Measurements from ENCODE around the gene GPR153.

Gene GPR153

DNA sequence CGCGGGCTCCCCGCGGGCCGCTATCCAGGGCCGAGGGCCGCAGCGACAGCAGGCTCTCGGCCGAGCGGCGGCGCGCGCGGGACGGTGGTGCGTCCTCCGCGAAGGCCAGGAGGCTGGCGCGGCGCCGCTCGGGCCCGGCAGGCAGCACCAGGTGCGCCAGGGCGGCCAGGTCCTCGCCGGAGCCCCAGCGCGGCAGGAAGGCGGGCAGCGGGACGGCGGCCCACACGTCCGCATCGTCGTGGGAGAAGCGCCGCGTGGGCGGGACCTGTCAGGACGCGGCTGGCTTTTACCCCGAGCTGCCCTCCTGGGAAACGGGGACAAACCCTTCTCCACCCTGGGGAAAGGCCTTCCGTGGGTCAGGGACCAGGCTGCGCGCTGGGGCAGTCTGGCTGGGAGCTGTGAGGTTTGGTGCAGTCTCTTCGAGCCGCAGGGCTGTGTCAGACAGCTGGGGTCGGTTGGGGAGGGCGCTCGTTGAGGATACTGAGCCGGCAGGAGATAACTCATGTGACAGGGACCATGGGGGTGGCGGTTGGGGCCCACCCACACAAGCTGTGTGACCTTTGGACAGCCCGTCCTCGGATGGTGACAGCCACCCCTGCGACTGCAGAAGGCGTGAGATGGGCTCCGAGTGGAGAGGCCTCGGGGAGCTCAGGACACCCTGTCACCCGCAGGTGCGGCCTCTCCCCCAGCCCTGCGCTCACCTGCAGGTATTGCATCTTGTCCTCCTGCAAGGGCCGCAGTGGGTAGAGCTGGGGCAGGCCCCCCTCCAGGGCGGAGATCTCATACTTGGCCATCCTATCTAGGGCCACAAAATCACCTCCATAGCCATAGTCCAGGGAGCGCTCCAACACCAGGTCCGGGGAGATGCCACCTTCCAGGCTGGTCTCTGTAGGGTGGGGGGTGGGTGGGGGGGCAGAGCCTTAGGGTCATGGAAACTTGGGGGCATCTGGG lies 10.9 kb downstream of the GPR153 start:
- DNase-seq (ENCODE audit: low read depth in 1 of 2, low spot score in 1 of 2) = no peak

DNA sequence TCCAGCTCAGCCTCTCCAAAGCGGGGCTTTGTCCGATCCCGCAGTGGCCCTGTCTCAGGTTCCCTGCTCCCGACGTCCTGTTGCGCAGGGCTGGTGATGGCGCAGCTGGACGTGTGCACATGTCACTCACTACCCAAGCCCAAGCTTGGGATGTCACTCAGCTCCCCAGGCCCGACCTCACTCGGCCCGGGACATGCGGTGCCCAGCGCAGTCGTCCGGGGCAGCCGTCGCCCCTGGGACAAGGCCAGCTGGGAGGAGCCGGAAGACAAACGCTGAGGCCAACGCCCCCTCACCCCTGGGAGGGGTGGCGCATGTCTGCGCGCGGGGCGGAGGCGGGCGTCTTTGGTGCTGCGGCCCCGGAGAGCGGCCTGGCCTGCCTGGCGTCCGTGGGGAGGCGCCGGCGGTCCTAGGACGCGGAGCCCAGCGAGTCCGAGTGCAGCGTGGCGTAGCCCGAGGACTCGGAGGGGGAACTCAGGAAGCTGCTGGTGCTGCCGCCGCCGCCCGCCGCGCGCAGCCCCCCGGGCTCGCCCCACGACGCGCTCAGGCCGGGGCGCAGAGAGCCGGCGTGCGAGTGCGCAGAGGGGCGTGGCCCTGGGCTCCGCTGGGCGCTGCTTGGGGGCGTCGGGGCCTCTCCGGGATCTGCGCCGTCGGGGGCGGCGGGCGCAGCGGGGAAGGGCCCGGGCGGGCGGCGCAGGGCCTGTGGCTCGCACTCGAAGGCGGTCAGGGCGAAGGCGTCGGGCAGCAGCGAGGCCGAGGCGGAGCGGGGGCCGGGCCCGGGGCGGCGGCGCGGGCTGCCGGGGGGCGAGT lies 11.8 kb downstream of the GPR153 start:
- DNase-seq (ENCODE audit: low read depth in 1 of 2, low spot score in 1 of 2) = no peak

DNA sequence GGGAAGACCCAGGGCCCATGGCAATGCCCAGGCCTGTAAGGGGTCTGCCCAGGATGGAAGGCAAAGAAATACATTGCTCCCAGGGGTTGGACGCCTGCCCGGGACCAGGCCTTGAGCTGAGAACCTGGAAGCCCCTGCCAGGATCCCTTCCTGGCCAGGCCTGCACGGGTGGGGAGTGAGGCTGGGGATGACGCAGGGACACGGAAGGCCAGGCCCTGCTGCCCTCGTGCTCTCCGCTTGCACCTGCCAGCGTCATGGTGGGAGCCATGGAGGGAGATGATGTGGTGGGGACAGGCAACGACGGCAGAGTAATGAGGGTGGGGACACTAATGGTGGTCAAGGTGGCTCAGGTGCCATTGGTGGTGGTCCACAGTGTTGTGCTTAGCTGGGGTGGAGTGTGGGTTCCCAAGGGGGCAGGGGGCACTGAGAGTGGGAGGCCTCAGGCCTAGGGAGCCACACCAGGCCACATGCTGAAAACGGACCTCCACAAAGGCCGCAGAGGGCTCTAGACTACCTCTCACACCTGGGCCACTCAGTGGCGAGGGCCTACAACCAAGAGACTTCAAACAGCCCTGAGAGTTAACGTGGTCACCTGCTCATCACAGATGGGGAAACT lies 12.6 kb downstream of the GPR153 start:
- no peak for DNase-seq (ENCODE audit: low read depth in 1 of 2, low spot score in 1 of 2)

DNA sequence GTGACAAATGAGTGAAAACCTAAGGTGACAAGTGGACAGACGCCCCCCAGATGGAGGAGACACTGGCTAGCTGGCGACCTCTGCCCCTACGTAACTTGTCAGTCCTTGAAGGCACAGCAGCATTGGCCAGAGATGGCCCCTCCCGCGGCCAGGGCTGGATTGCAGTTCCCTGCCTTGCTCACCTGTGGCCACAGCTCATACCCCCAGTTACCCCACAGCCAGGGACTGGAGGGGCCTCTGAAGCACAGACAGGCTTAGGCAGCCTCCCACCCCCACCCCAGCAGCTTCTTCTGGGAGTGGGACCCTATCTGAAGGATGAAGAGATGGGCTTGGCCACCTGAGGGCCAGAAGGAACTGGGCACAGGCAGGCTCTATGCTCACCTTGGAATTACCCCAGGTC lies 13.2 kb downstream of the GPR153 start:
- DNase-seq (ENCODE audit: low read depth in 1 of 2, low spot score in 1 of 2) = no peak

DNA sequence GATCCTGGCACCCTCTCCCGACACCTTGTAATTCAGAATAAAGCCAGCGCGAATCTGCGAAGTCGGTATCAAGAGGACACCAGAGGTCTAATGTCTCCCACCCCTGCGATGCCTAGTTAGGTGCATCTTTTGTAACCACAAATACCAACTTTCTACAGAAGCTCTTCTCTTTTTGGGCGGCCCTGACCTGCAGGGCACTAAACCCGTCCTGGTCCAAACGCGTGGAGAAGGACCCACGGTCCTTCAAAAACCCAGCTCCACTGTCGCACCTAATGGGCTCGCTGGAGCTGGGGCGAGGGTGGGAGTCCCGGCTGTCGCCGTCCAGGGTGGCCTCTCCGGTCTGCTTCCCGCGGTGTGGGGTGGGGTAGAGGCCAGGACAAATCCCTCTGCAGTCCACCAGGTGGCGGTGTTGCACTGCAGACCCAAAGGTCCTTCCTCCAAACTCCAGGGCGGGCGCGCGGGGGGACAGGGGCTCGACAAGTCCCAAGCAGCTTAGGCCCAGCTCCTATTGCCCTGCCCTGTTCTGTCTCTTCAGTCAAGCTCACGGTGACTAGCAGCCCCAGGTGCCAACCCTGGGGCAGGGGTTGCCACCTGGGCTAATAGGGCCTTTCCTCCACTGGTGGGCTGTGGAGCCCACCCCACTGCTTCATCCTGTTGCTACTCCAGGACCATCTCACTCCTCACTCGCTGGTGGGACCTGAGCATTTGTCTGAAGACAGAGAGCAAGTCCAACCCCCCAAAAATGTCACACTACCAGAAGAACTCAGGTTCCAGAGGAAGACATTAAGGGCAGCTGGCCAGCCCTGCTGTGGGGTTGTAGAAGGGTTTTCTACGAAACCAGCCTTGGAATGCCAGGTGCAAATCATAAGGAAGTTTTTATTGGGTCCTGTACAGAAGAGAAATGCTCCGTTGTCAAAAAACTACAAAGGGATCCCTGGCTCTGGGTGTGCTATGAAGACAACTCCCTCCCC lies 14.1 kb downstream of the GPR153 start:
- DNase-seq (ENCODE audit: low read depth in 1 of 2, low spot score in 1 of 2) = peak; percentile 65 to 67

DNA sequence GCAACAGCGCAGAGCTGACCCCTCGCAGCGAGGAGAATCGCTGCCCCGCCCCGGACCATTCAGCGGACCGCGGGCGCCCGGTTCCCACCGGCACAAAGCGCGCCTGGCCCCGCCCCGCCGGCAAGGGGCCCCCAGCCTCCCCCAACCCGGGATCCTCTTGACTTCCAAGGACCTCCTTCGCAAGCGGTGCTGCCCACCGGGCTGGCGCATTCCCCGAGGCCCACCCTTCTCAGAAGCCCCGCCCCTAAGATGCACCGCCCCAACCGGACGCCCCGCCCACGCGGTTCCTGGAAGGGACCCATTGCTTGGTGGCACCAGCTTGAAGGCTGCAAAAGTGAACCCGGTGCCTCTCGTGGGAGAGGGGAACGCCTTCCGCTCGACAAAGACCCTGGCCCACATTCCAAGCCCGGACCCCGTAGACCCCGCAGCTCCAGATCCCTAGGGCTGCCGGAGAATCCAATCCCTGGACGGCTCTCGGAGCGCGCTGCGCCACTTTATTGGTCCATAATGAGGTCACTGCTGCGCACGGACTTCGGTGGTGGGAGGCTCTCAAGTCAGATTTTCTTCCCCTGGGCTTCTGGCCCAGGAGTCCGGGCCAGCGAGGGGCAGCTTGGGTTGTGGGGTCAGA lies 14.9 kb downstream of the GPR153 start:
- DNase-seq (ENCODE audit: low read depth in 1 of 2, low spot score in 1 of 2) = no peak

DNA sequence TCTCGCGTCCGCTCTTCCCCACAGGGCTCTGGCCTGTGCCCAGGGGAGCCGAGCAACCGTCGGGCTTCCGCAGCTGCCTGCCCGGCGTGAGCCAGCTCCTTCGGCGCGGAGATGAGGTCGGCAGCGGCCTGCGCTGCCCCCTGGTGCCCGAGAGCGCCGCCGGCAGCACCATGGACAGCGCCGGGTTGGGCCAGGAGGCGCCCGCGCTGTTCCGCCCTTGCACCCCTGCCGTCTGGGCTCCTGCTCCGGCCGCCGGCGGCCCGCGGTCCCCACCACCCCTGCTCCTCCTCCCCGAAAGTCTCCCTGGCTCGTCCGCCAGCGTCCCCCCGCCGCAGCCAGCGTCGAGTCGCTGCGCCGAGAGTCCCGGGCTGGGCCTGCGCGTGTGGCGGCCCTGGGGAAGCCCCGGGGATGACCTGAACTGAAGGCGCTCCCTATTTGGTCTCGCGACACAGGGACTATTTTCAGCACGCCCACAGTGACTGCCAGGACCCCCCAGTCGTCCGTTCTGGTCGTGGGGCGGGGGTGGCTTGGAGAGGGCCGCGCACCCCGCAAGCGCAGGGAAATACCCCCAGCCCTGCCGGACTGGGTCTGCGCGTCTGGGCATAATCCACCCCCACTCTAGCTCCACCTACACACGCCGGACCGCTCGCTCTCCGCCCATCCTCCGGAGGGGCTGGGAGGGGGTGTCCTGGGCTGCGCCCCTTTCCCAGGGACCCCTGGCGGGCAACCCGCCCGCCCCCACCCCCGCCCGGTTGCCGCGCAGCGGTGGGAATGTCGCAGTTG lies 15.6 kb downstream of the GPR153 start:
- DNase-seq (ENCODE audit: low read depth in 1 of 2, low spot score in 1 of 2) = peak; percentile 61 to 66

DNA sequence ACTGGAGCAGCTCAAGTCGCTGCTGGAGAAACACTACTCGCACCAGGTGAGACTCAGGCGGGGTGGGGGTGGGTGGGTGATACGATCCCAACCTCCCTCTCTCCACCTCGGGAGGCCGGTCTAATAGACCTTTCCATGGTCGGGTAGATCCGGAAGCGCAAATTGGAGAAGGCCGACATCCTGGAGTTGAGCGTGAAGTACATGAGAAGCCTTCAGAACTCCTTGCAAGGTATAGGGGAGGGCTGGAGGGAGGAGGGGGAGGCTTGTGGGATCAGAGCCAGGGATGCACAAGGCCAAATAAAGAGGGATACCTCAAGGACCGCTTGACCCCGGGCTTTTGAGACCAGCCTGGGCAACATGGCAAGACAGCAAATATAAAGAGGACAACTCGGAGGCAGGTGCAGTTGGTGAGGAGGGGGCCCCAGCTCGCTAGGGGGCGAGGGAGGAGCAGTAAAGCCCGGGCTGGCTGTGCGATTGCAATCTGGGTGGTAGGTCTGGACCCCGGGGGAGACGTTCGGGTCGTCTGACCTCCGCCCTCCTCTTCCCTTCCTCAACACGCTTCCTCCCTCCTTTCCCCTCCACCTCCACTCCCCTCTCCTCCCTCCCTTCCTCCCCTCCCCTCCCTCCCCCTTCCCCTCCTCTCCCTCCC lies 16.4 kb downstream of the GPR153 start:
- no peak for DNase-seq (ENCODE audit: low read depth in 1 of 2, low spot score in 1 of 2)

DNA sequence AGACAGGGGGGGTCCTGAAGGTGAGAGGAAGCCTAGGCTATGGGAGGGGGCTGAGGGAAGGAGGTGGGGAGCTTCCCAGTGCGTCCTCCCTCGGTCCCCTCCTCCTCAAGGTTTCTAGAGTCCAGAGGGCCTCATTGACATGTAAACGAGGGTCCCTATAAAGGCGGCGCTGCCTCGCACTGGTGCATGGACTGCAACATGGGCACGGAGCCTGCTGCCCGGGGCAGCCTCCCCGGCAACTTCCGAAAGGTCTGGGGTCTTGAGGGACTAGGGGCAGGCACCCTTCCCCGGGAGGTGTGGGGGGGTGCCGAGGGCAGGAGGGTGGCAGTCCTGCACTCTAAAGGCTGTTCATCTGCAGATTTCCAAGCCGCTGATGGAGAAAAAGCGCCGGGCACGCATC lies 16.9 kb downstream of the GPR153 start, which contains the start of gene HES3:
TSS of gene HES3 (plus strand) at position 187 of the 400 bp plus-strand sequence. CDS start at position 374, 187 bp downstream.
- no peak for DNase-seq (ENCODE audit: low read depth in 1 of 2, low spot score in 1 of 2)

DNA sequence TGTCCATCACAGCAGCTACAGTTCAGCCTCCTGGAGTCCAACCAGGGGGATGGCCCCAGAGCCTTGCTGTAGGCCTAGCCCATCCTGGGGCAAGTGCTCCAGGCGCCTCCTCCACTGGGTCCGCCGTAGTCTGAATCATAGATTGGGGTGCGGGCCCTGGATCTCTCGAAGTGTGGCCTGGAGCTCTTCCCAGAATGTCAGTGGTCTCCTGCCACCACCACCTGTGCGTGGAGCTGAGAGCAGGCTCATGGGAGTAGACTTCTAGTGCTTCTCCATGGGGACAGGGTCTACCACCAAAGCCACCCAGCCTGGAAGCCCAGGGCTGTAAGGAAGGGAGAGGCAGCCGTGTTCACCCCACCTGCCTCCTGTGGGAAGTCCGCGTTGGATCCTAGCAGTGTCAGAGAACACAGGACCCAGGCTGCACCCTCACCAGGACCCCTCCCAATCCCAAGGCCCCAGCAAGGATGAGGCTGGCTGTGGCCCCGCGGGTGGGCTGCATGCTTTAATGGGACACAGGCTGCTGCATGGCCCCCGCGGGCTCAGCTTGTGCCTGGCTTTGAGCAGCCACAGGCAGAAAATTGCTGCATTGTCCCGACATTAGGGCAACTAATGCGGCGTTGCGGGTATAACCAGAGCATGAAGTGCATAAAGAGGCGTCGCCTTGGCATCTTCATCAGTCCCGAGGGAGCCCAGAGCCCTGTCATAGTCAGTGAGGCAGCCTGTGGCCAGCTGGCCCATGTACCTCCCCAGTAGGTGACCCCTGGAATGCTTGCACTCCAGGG lies 17.7 kb downstream of the GPR153 start:
- DNase-seq (ENCODE audit: low read depth in 1 of 2, low spot score in 1 of 2) = no peak

DNA sequence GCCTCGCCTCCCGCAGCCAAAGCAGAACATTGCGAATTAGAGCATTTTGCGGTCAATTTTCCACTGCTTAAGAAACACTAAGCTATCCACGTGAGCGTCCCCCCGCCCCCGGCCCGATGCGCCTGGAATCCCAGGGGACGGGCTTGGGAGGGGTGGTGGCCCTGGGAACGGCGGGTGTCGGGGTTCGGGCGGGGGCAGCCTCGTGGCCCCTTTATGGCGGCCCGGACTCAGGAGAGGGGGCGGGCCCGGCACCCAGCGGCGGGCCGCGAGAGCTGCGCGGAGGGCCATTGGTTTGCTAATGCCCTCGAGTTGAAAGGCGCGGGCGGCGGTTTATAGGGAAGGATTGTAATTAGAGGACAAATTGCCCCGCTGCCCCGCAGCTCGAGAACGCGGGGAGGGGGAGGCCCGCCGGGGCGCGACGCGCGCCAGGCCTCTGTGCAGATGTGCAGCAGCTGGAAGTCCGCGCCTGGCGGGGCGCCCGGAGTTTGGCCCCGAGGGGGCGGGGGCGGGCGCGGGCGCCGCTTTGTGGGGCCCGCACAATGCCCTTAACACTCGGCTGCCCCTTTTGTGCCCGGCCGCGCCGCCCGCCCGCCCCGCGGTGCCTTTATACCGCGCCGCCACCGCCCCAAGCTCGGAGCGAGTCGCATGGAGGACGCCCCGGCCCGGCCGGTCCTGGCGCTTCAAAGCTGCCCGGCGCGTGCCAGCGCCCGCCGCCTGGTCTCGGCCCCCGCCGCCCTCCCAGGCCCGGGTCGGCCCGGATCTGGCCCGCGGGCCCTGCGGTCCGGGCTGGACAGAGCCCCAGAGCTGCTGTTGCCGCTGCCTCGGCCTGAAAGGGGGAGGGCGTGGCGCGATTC lies 18.8 kb downstream of the GPR153 start:
- DNase-seq (ENCODE audit: low read depth in 1 of 2, low spot score in 1 of 2) = no peak

DNA sequence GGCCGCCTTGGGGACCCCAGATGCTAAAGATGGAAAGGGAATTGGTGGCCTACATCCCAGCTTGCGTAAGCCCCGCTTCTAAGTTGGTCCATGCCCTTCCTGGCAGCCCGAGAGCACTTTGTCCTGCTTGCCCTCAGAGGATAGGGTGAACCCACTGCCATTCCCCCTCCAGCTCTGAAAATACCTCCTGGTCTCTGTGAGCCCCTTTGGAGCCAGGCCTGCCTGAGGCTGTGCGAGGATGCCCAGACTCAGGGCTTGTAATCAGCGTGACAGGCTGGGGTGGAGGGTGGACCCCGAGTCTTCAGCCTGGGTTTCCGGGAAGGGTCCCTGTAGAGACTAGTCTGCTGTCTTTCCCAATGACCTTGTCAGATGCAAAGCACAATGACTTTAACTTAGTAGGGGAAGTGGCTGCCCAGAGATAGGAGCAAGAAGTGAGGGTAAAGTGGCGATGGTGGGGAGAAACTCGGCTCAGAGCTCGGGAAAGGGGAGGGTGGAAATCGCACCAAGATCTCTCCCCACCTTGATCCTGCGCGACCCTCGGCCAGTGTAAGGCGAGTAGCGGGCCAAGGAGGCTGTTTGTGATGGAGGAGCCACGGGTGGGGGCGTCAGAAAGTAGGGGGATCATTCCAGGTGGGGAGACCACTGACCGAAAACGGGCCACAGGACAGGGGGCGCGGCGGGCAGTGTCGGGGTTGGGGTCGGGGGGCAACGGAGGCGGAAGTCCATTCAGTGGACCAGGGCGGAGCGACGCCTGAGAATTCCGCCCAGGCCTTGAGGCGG lies 19.6 kb downstream of the GPR153 start:
- DNase-seq (ENCODE audit: low read depth in 1 of 2, low spot score in 1 of 2) = no peak

DNA sequence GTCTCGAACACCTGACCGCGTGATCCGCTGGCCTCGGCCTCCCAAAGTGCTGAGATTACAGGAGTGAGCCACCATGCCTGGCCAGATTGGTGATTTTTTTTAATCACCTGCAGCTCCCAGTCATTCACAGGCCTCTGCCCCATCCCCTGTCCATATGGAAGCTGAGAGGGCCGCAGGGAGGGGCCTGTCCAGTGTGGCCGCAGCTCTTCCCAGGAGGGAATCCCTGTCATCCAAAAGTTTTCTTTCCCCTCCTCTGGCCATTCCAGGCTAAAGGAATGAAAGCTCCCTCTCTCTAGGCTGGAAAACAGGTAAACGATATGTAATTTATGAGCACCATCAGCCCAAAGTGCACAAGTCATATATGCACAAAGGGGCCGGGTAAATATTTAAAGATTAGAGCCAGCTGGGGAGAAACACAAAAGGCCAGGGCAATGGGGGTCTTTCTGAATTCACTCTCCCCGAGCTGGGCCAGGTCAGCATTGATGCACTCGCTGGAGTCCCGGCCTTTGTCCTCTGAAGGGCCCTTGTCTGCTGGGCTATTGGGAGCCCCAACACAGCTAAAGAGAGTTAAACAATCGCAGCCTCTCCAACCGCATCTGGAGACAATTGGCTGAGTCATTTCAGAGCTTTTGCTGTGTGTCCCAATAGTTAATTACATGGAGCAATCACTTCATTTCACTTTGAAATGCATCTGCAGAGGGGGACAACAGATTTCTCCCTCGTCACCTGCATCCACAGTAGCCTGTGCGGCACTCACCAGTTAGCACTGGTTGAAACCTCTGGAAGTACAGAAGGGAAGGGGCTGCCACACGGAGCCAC lies 20.7 kb downstream of the GPR153 start:
- DNase-seq (ENCODE audit: low read depth in 1 of 2, low spot score in 1 of 2) = no peak

DNA sequence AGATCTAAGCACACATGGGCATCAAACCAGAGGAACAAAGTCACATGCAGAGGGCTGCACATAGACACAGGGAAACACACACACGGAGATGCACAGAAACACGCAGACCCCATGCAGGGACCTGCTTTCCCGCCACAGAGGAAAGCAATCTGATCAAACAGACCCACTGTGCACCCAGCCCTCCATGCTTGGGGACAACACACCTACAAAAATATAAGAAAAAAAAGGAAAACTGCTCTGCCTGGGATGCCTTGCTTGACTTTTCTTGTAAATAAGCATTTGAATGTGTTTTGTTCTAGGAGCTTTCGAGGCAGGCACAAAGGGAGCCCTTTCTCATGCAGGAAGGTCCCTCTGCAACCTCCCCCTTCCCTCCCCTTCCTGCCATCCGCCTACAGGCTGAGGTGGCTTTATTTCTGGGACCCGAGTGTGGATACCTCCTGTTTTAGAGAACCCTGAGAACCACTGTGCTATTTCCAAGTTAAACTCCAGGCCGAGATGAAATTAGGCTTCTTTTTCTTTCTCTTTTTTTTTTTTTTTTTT lies 21.6 kb downstream of the GPR153 start:
- no peak for DNase-seq (ENCODE audit: low read depth in 1 of 2, low spot score in 1 of 2)

DNA sequence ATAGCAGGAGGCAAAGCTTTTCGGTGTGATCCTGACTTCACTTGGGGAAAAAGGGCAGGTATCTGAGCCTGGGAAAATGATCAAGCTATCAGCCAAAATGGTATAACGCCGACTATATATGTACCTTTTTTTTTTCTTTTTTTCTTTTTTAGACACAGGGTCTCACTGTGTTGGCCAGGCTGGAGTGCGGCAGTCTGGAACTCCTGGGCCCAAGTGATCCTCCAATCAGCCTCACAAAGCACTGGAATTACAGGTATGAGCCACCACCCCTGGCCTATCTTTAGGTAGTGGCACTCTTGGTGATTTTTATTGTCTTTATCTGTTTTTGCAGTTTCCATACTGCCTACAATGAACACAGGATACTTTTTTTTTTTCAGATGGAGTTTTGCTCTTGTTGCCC lies 23.8 kb downstream of the GPR153 start:
- DNase-seq (ENCODE audit: low read depth in 1 of 2, low spot score in 1 of 2) = no peak
